Type B pancreatic cell (in vitro differentiated cells): ENCODE data around the gene HCFC1R1. TPM values are rescaled to one million over a fixed set of nuclear protein-coding genes. Genes with fewer than 3 reads are reported as not detected.

Source experiments
- DNase-seq: peaks from one replicate; pipeline ENCODE4 v3.0.0; 2021; ENCODE audit warnings: mixed read lengths; ENCODE audit not compliant: unreplicated experiment; ENCODE audit errors: extremely low spot score
- H3K27ac Mint-ChIP-seq: 2 replicates; pipeline ENCODE4 v1.8.0; 2021; ENCODE audit warnings: mild to moderate bottlenecking, mixed read lengths
- H3K27me3 Mint-ChIP-seq: 2 replicates; pipeline ENCODE4 v1.8.0; 2021; ENCODE audit warnings: mixed read lengths
- H3K36me3 Mint-ChIP-seq: 2 replicates; pipeline ENCODE4 v1.8.0; 2021; ENCODE audit warnings: mixed read lengths
- H3K4me1 Mint-ChIP-seq: one replicate; pipeline ENCODE4 v1.8.0; 2021; ENCODE audit warnings: mixed read lengths; ENCODE audit not compliant: unreplicated experiment
- H3K4me3 Mint-ChIP-seq: 2 replicates; pipeline ENCODE4 v1.8.0; 2021; ENCODE audit warnings: mild to moderate bottlenecking, mixed read lengths
- H3K9me3 Mint-ChIP-seq: 2 replicates; pipeline ENCODE4 v1.8.0; 2021; ENCODE audit warnings: mixed read lengths
- total RNA-seq: library from RNA; stranded (reverse); gene quantifications from 2 replicates; pipeline ENCODE4 v1.2.1, GENCODE V29; 2021; ENCODE audit warnings: low replicate concordance
- TF ChIP-seq, protein P1 (sequence below): fragments of 200-600 bp; sonication (generic); conservative IDR thresholded peaks from 2 replicates; pipeline ENCODE4 v1.5.0; 2021; ENCODE audit warnings: antibody characterized with exemption, mild to moderate bottlenecking

HCFC1R1 gene
- total RNA-seq, 1 donor from 2014 or later: 34.8 TPM

DNA sequence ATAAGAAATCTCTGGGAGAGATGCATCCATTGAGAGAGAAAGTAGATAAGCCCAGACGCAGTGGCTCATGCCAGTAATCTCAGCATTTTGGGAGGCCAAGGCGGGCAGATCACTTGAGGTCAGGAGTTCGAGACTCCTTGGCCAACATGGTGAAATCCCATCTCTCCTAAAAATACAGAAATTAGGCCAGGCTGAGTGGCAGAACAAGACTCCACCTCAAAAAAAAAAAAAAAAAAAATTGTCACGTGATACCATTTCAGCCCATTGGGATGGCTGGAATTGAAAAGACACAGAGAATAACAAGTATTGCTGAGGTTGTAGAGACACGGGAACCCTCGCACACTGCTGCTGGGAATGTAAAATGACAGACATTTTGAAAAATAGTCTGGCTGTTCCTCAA is 38.8 kb upstream of the HCFC1R1 start:
- H3K36me3 Mint-ChIP-seq: no peaks in the 10 kb centered on the region
- TF ChIP-seq, protein P1, sequence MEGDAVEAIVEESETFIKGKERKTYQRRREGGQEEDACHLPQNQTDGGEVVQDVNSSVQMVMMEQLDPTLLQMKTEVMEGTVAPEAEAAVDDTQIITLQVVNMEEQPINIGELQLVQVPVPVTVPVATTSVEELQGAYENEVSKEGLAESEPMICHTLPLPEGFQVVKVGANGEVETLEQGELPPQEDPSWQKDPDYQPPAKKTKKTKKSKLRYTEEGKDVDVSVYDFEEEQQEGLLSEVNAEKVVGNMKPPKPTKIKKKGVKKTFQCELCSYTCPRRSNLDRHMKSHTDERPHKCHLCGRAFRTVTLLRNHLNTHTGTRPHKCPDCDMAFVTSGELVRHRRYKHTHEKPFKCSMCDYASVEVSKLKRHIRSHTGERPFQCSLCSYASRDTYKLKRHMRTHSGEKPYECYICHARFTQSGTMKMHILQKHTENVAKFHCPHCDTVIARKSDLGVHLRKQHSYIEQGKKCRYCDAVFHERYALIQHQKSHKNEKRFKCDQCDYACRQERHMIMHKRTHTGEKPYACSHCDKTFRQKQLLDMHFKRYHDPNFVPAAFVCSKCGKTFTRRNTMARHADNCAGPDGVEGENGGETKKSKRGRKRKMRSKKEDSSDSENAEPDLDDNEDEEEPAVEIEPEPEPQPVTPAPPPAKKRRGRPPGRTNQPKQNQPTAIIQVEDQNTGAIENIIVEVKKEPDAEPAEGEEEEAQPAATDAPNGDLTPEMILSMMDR: no peak
- no peak overlapping the region for H3K4me3 Mint-ChIP-seq
- no peaks in the 10 kb centered on the region for H3K4me1 Mint-ChIP-seq
- no peak overlapping the region for H3K27ac Mint-ChIP-seq
- no peaks in the 10 kb centered on the region for H3K9me3 Mint-ChIP-seq
- DNase-seq: no peak
- no peaks in the 10 kb centered on the region for H3K27me3 Mint-ChIP-seq

DNA sequence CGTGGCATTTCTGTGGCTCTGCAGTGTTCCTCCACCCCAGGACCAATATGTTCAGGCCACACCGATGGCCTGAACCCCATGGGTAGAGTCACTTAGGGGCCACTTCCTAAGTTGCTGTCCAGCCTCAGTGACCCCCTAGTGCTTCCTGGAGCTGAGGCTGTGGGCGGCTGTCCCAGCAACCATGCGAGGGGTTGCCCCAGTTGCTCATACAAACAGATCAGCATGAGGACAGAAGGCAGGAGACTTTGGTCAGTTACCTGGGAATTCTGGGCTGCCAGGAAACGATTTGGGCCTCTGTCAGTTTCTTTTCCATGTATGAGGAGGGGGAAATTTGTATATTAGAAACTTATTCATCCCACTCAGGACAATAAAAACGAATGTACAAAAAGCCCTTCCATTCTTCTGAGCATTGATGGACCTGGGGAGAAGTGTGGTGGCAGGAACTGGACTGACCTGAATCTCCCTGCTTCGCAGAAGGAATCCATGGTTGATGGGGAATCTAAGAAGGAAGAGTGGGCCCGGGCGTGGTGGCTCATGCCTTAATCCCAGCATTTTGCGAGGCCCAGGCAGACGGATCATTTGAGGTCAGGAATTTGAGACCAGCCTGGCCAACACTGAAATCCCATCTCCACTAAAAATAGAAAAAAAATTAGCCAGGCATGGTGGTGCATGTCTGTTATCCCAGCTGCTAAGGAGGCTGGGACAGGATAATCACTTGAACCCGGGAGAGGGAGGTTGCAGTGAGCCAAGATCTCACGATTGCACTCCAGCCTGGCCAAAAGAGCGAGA is 36.8 kb upstream of the HCFC1R1 start:
- DNase-seq: no peak
- Mint-ChIP-seq H3K4me1 (no peaks in the 10 kb centered on the region), H3K27me3 (no peaks in the 10 kb centered on the region), H3K36me3 (no peaks in the 10 kb centered on the region), H3K9me3 (no peaks in the 10 kb centered on the region), H3K27ac (no peak overlapping the region), H3K4me3 (peak overlapping the region; percentile 86)
- TF ChIP-seq, protein P1: no peak

DNA sequence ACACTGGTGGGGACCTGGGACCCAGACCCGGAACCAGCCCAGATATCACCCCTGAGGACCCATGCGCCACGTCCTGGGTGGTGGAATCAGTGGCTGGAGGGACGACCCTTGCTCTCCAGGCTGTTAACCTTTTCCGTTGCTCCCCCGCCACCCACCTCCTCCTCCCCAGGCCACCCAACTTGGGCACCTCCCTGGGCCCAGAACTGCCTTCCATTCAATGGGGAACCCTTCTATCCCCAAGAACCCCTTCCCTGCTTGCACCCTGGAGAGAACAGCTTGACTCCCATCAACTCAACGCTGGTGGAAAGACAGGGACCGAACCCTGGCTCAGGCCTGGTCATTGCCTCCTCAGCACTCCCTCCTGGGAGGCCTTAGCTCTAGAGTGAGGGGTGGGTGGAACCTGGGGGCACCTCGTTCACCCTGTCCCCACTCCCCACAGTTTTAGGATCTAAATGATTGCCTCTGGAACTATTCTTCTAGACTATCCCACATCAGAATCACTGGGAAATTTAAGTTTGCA is 36.0 kb upstream of the HCFC1R1 start:
- Mint-ChIP-seq H3K27ac (peak overlapping the region; percentile 84), H3K4me3 (peak overlapping the region; percentile 86), H3K4me1 (no peaks in the 10 kb centered on the region), H3K27me3 (no peaks in the 10 kb centered on the region), H3K36me3 (no peaks in the 10 kb centered on the region), H3K9me3 (no peaks in the 10 kb centered on the region)
- TF ChIP-seq, protein P1: no peak
- no peak for DNase-seq

DNA sequence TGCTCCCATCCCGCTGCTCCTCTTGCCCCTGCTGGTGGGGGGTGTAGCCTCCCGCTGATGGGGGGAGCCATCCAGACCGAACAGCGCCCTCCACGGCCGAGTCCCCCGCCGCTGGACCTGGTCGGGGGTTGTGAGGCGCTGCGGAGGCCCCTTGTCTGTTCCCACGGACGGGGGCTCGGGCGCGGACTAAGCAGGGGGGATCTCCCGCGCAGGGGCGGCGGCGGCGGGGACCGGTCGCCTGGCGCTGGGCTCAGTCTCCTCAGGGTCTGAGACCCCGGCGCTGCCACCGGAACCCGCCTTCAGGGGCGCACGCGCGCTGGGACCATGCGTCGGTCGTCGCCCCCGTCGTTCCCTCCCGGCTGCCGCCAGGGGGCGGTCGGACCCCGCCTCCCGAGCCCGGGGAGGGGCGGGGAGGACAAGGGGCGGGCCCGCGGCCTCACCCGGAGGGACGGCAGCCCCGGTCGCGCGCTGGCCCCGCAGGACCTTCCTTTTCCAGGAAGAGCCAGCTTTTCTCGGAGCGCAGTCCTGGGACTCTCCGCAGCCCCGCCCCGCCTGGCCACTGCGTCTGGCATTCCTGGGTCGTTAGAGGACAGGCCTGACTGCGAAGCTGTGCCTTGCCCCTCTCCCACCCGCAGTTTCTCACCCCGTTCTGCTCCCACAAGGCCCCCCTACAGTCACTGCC is 35.4 kb upstream of the HCFC1R1 start:
- Mint-ChIP-seq H3K27me3 (no peaks in the 10 kb centered on the region), H3K4me3 (peak overlapping the region; percentile 86), H3K36me3 (no peaks in the 10 kb centered on the region), H3K27ac (peak overlapping the region; percentile 84), H3K4me1 (no peaks in the 10 kb centered on the region), H3K9me3 (no peaks in the 10 kb centered on the region)
- peak; percentile 93 for DNase-seq
- TF ChIP-seq, protein P1: peak; percentile 96

DNA sequence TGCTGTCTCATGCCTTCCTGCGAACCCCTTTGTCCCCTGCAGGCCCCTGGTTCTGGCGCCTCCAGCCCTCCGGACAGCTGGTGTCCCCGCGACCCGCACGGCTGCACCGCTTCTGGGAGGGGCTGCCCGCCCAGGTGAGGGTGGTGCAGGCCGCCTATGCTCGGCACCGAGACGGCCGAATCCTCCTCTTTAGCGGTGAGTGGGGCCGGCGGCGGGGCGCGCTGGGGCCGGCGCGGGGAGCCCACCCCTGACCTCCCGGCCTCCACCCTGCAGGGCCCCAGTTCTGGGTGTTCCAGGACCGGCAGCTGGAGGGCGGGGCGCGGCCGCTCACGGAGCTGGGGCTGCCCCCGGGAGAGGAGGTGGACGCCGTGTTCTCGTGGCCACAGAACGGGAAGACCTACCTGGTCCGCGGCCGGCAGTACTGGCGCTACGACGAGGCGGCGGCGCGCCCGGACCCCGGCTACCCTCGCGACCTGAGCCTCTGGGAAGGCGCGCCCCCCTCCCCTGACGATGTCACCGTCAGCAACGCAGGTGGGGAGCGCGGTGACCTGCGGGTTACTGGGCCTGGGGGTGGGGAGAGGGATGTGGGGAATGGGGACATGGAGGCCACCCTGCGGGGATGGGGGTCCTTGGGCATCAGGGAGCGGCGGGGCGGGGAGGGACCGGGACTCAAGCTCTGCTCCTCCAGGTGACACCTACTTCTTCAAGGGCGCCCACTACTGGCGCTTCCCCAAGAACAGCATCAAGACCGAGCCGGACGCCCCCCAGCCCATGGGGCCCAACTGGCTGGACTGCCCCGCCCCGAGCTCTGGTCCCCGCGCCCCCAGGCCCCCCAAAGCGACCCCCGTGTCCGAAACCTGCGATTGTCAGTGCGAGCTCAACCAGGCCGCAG is 34.6 kb upstream of the HCFC1R1 start:
- Mint-ChIP-seq H3K4me1 (no peaks in the 10 kb centered on the region), H3K27ac (no peak overlapping the region)

More for the DNA sequence above, 34.6 kb upstream of the HCFC1R1 start:
- Mint-ChIP-seq H3K4me3 (peak overlapping the region; percentile 86), H3K27me3 (peaks cover 5% of the 10 kb centered on the region), H3K36me3 (peaks cover 6% of the 10 kb centered on the region), H3K9me3 (no peaks in the 10 kb centered on the region)
- no peak for DNase-seq
- TF ChIP-seq, protein P1: no peak
